Astrocyte of the cerebellum (primary cell): Measurements from ENCODE around the gene CDK8.

Experiments used
- DNase-seq: peaks from one replicate; pipeline ENCODE4 v3.0.0-alpha.2; 2011; ENCODE audit warnings: low read depth
- H3K4me3 ChIP-seq: 2 replicates; pipeline ENCODE4 v1.5.1; 2011; ENCODE audit warnings: mild to moderate bottlenecking, low read depth, low read length, moderate library complexity
- in situ Hi-C: cut with HindIII; loops from 2 replicates; pipeline ENCODE4 v1.10.0; 2017; ENCODE audit warnings: low sequenced_read_pairs
- TF ChIP-seq, protein P1 (sequence below): IDR thresholded peaks from 2 replicates; pipeline ENCODE4 v1.5.1; 2012; ENCODE audit warnings: low read length, low read depth, moderate library complexity, mild to moderate bottlenecking; ENCODE audit errors: missing control alignments

CDK8 gene

DNA sequence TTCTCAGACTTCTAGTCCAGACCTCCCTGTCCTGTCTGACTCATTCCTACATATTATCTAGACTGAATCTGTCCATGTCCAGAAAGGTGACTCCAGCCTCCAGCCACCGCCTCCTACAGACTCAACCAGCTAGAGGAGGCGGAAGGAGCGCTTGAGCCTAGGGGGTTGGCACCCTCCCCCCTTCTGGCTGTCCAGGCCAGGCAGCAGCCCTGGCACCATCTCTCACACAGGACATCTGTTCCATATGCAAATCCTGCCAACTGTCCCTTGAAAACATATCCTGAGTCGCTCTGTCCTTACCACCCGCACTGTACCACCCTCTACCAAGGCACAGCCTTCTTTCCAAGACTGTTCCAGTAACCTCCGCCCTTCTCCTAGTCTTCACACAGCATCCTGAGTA is 152.9 kb downstream of the CDK8 start:
- TF ChIP-seq, protein P1, sequence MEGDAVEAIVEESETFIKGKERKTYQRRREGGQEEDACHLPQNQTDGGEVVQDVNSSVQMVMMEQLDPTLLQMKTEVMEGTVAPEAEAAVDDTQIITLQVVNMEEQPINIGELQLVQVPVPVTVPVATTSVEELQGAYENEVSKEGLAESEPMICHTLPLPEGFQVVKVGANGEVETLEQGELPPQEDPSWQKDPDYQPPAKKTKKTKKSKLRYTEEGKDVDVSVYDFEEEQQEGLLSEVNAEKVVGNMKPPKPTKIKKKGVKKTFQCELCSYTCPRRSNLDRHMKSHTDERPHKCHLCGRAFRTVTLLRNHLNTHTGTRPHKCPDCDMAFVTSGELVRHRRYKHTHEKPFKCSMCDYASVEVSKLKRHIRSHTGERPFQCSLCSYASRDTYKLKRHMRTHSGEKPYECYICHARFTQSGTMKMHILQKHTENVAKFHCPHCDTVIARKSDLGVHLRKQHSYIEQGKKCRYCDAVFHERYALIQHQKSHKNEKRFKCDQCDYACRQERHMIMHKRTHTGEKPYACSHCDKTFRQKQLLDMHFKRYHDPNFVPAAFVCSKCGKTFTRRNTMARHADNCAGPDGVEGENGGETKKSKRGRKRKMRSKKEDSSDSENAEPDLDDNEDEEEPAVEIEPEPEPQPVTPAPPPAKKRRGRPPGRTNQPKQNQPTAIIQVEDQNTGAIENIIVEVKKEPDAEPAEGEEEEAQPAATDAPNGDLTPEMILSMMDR, result no peak
- H3K4me3 ChIP-seq, result no peak overlapping the region
- in situ Hi-C loops, result no loop called here
- no peak for DNase-seq

DNA sequence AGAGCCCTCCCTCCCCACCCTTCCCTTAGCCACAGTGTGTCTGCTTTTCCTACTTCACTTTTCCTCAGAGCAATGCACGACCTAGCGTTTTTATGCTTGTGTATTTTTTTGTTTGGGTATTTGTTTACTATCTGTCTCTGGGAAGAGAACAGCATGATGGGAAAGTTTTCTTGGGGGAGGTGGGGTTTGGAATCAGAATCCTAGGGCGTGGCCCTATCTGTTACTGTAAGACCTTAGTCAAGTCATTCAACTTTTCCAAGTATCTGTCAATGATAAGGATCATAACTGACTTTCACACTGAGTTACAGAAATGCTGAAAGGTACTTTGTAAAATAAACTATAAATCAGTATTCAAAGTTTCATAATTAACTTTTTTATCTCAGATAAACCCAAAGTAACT is 157.3 kb downstream of the CDK8 start:
- in situ Hi-C loops, result no loop called here
- DNase-seq, result no peak
- no peak overlapping the region for H3K4me3 ChIP-seq
- TF ChIP-seq, protein P1, result no peak

DNA sequence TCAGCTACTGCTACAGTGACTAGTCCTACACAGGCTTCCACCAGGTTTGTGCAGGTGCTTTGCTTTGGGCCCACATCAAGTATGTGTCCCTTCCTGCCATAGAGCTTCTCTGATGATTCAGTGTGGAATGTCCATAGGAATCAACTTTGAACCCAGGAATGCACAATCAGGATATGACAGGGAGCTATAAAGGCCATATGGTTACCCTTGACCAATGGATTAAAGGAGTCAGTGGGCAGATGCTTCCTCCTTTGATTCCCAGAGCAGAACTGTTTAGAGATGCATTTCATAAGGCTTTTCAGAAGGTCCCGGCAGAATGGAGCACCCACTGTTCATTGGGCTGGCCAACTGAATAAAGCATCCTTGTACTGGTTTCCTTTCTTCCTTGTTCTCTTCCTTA is 158.3 kb downstream of the CDK8 start:
- TF ChIP-seq, protein P1, result no peak
- no peak for DNase-seq
- in situ Hi-C loops, result no loop called here
- no peak overlapping the region for H3K4me3 ChIP-seq

DNA sequence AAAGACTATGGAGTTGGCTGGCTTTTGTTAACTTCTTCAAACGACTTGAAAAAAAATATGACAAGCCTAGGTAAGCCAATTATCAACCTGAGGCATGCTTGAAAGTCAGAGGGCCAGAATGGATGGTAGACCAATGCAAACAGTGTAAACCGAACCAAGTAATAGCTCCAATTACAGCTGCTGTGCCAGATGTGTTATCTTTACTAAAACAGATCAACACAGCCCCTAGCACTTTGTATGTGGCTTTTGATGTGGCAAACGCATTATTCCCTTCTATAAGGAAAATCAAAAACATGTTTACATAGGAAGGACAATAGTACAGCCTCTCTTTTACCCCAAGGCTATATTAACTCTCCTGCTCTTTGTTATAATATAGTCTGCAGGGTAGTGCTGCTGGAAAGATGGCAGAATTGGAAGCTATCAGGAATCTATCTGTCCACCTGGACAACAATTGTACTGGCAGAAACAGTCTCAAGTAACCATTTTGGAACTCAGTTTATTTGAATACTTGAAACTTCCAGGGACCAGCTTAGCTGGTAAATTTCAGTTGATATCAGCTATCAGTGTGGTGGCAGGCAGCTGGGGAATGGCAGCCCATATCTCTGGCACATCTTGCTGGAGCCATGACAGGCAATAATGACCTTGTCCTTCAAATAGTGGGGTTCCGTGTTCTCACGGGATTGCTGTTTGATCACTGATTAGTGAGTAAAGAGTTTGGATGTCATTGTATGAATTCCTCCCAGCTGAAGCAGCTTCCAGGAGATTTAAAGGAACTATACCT is 159.2 kb downstream of the CDK8 start:
- in situ Hi-C loops, result no loop called here
- no peak for DNase-seq
- no peak overlapping the region for H3K4me3 ChIP-seq
- TF ChIP-seq, protein P1, result no peak

DNA sequence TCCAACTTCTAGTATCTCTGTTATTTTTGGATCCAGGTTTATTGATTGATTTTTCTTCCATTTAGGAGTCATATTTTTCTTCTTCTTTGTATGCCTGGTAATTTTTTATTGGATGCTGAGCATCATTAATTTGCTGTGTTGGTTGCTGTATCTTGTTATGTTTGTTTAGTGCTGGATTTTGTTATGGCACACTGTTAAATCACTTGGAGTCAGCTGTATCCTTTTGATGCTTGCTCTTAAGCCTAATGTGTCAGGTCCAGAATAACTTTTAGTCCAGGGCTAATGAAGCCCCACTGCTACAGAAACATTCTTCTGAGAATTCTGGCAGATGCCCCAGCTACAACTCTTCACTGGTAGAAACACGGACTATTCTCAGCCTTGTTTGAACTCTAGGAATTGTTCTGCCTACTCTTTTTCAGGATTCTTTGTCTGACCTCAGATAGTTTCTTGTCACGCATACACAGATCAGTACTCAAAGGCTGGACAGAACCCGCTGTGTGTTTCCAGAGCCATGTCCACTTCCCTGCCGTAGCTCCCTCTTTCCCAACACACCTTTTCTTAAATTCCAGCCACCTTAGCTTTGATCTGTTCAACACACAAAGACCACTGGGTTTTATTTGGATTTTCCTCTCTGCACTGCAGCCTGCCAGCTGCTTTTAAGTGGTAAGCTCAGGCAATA is 166.5 kb downstream of the CDK8 start:
- DNase-seq, result no peak
- no peak overlapping the region for H3K4me3 ChIP-seq
- TF ChIP-seq, protein P1, result no peak
- in situ Hi-C loops, result no loop called here

DNA sequence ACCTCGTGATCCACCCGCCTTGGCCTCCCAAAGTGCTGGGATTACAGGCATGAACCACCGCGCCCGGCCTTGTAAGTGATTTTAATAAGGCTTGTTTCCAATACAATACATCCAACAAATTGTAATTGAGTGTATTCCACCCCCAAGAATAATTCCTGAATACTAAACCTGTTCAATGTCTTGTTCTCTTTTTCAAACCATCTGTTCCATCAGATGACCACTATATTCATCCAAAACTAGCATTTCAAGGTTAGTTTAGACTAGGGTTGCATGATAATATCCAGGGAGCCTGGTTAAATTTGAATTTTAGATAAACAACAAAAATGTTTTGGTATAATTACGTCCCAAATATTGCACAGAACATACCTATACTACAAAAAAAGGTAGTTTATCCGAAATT is 168.1 kb downstream of the CDK8 start:
- in situ Hi-C loops, result no loop called here
- DNase-seq, result no peak
- TF ChIP-seq, protein P1, result no peak
- H3K4me3 ChIP-seq, result no peak overlapping the region
